GM18507 (cell line): ENCODE results near the gene PGM2L1.

Experiments
- DNase-seq: peaks from one replicate; pipeline ENCODE4 v3.0.0; 2011; ENCODE audit warnings: low read depth; ENCODE audit not compliant: insufficient read length; ENCODE audit errors: extremely low spot score
- FAIRE-seq: peaks from 2 replicates; lab custom pipeline; 2011; peaks lifted over from hg19 to GRCh38; lab: Jason Lieb, UNC

The PGM2L1 gene

GRCh38 chr11:74316772-74317505 lies 81.3 kb downstream of the PGM2L1 start:
- DNase-seq (no peak), FAIRE-seq (no peak)

- FAIRE-seq: no peak
- DNase-seq: no peak
Measured at GRCh38 chr11:74312326-74312725, 85.9 kb downstream of the PGM2L1 start.

GRCh38 chr11:74311352-74311926 lies 86.8 kb downstream of the PGM2L1 start, which contains the start of gene P4HA3:
TSS of gene P4HA3 (minus strand) at chr11:74311640. CDS start at chr11:74311611, 29 bp downstream.
- DNase-seq (peak; percentile 33), FAIRE-seq (no peak)

GRCh38 chr11:74310857-74311256 lies 87.4 kb downstream of the PGM2L1 start:
- FAIRE-seq (no peak), DNase-seq (no peak)

- DNase-seq: no peak
- no peak for FAIRE-seq
Measured at GRCh38 chr11:74307434-74307833, 90.8 kb downstream of the PGM2L1 start.

- no peak for DNase-seq
- no peak for FAIRE-seq
Measured at GRCh38 chr11:74306435-74307175, 91.6 kb downstream of the PGM2L1 start.

- DNase-seq (no peak), FAIRE-seq (no peak)
Measured at GRCh38 chr11:74299015-74299414, 99.2 kb downstream of the PGM2L1 start.

- DNase-seq: no peak
- FAIRE-seq: no peak
Measured at GRCh38 chr11:74297484-74297883, 100.7 kb downstream of the PGM2L1 start.

GRCh38 chr11:74288911-74289310 lies 109.3 kb downstream of the PGM2L1 start:
- no peak for FAIRE-seq
- no peak for DNase-seq

- no peak for FAIRE-seq
- no peak for DNase-seq
Measured at GRCh38 chr11:74288161-74288560, 110.1 kb downstream of the PGM2L1 start.

- no peak for FAIRE-seq
- no peak for DNase-seq
Measured at GRCh38 chr11:74284466-74284865, 113.8 kb downstream of the PGM2L1 start.

- FAIRE-seq (no peak), DNase-seq (no peak)
Measured at GRCh38 chr11:74283580-74284180, 114.6 kb downstream of the PGM2L1 start.

- FAIRE-seq (no peak), DNase-seq (no peak)
Measured at GRCh38 chr11:74282914-74283371, 115.3 kb downstream of the PGM2L1 start.

GRCh38 chr11:74282421-74282820 lies 115.8 kb downstream of the PGM2L1 start:
- FAIRE-seq: no peak

GRCh38 chr11:74280494-74280893 lies 117.7 kb downstream of the PGM2L1 start:
- no peak for DNase-seq
- FAIRE-seq: no peak

More at GRCh38 chr11:74282421-74282820, 115.8 kb downstream of the PGM2L1 start:
- DNase-seq: no peak
